GM10847 (cell line): ENCODE data around the gene B3GALT4.

ENCODE experiments used
- POLR2A ChIP-seq: IDR thresholded peaks from 2 replicates; pipeline ENCODE4 v1.6.1; 2011; ENCODE audit not compliant: insufficient read length; ENCODE audit errors: extremely low read depth

The B3GALT4 gene

GRCh38 chr6:33276864-33277662 is at the start of gene B3GALT4:
Gene B3GALT4 (plus strand): TSS chr6:33277123. CDS start chr6:33277420, 297 bp downstream.
- TF ChIP-seq POLR2A = peak; percentile 43

- TF ChIP-seq POLR2A = no peak
Measured at GRCh38 chr6:33235221-33235634, 41.7 kb upstream of the B3GALT4 start.

GRCh38 chr6:33236328-33236727 is 40.6 kb upstream of the B3GALT4 start:
- no peak for TF ChIP-seq POLR2A

GRCh38 chr6:33236852-33237251 is 40.1 kb upstream of the B3GALT4 start:
- no peak for TF ChIP-seq POLR2A

- TF ChIP-seq POLR2A = no peak
Measured at GRCh38 chr6:33237741-33238140, 39.2 kb upstream of the B3GALT4 start.

GRCh38 chr6:33241968-33242367 is 35.0 kb upstream of the B3GALT4 start:
- no peak for TF ChIP-seq POLR2A

GRCh38 chr6:33243476-33243875 is 33.4 kb upstream of the B3GALT4 start:
- TF ChIP-seq POLR2A = no peak

- TF ChIP-seq POLR2A = no peak
Measured at GRCh38 chr6:33247977-33248642, 28.8 kb upstream of the B3GALT4 start.

GRCh38 chr6:33248643-33248931 is 28.3 kb upstream of the B3GALT4 start:
- TF ChIP-seq POLR2A = no peak

- peak; percentile 87 for TF ChIP-seq POLR2A
Measured at GRCh38 chr6:33248932-33249731, 27.8 kb upstream of the B3GALT4 start.

GRCh38 chr6:33249732-33250630 is 26.9 kb upstream of the B3GALT4 start:
- TF ChIP-seq POLR2A = no peak

- no peak for TF ChIP-seq POLR2A
Measured at GRCh38 chr6:33250731-33251130, 26.2 kb upstream of the B3GALT4 start.

- no peak for TF ChIP-seq POLR2A
Measured at GRCh38 chr6:33251395-33252012, 25.4 kb upstream of the B3GALT4 start.

GRCh38 chr6:33252759-33253158 is 24.2 kb upstream of the B3GALT4 start:
- no peak for TF ChIP-seq POLR2A

- TF ChIP-seq POLR2A = no peak
Measured at GRCh38 chr6:33254591-33254990, 22.3 kb upstream of the B3GALT4 start.

GRCh38 chr6:33259032-33259431 is 17.9 kb upstream of the B3GALT4 start:
- TF ChIP-seq POLR2A = no peak
